Measurements from ENCODE around the gene DSC2. TPM values are rescaled to one million over a fixed set of nuclear protein-coding genes. Genes with fewer than 3 reads are reported as not detected.

The DSC2 gene
- total RNA-seq, 1 experiment from 2014 or later, result 2.7 TPM

GRCh38 chr18:31120594-31120993 lies 18.4 kb upstream of the DSC2 start:
- no peak for TF ChIP-seq CTCF (IDR thresholded peaks at IDR 0.05)
- TF ChIP-seq REST (IDR thresholded peaks at IDR 0.05; ENCODE audit: insufficient read depth in 1 of 2, low read depth in 2 of 2, low read length in 1 of 2), result no peak
- TF ChIP-seq TCF7L2 (IDR thresholded peaks at IDR 0.05; ENCODE audit: low read depth, low read length), result no peak
- TF ChIP-seq POLR2AphosphoS5 (IDR thresholded peaks at IDR 0.05; ENCODE audit: low read depth, low read length), result no peak
- no peak for TF ChIP-seq SIN3A (IDR thresholded peaks at IDR 0.05; ENCODE audit: borderline replicate concordance, insufficient read depth, low read depth, low read length)
- no peak overlapping the region for H3K4me3 ChIP-seq (ENCODE audit: low read depth in 2 of 2, low read length in 2 of 2)
- H3K4me1 ChIP-seq (ENCODE audit: control insufficient read depth, insufficient read depth, low read length), result no peaks in the 10 kb centered on the region
- no peaks in the 10 kb centered on the region for H3K36me3 ChIP-seq (ENCODE audit: control insufficient read depth, insufficient read depth, low read length)
- no peak overlapping the region for H3K27ac ChIP-seq (ENCODE audit: low read length)
- no peaks in the 10 kb centered on the region for H3K27me3 ChIP-seq (ENCODE audit: control insufficient read depth, insufficient read depth, low read length)
- DNase-seq (ENCODE audit: low read depth, low spot score) (no peak), ATAC-seq (no peak)
- H3K9me3 ChIP-seq (ENCODE audit: control insufficient read depth, insufficient read depth, low read depth, low read length), result no peaks in the 10 kb centered on the region
- BruUV-seq (replicated peaks), result no TSS peak
- in situ Hi-C loops (cut with HindIII; ENCODE audit: low pct_unique_long_range_greater_than_20kb, low sequenced_read_pairs), result no loop called here
- intact Hi-C loops (cut with micrococcal nuclease; ENCODE audit: unreplicated experiment), result no loop called here
- ChIA-PET POLR2A (no interaction called here), CTCF (no interaction called here)

GRCh38 chr18:31116853-31117595 lies 14.8 kb upstream of the DSC2 start:
- in situ Hi-C loops (cut with HindIII; ENCODE audit: low pct_unique_long_range_greater_than_20kb, low sequenced_read_pairs), result no loop called here

More at GRCh38 chr18:31116853-31117595, 14.8 kb upstream of the DSC2 start:
- intact Hi-C loops (cut with micrococcal nuclease; ENCODE audit: unreplicated experiment), result no loop called here
- H3K36me3 ChIP-seq (ENCODE audit: control insufficient read depth, insufficient read depth, low read length), result no peaks in the 10 kb centered on the region
- CTCF ChIA-PET, result no interaction called here
- no peak overlapping the region for H3K4me3 ChIP-seq (ENCODE audit: low read depth in 2 of 2, low read length in 2 of 2)
- no peaks in the 10 kb centered on the region for H3K27me3 ChIP-seq (ENCODE audit: control insufficient read depth, insufficient read depth, low read length)
- H3K4me1 ChIP-seq (ENCODE audit: control insufficient read depth, insufficient read depth, low read length), result no peaks in the 10 kb centered on the region
- TF ChIP-seq POLR2AphosphoS5 (IDR thresholded peaks at IDR 0.05; ENCODE audit: low read depth, low read length) (no peak), REST (IDR thresholded peaks at IDR 0.05; ENCODE audit: insufficient read depth in 1 of 2, low read depth in 2 of 2, low read length in 1 of 2) (no peak), SIN3A (IDR thresholded peaks at IDR 0.05; ENCODE audit: borderline replicate concordance, insufficient read depth, low read depth, low read length) (no peak)
- ATAC-seq, result no peak
- DNase-seq (ENCODE audit: low read depth, low spot score), result no peak
- BruUV-seq (replicated peaks), result no TSS peak
- H3K9me3 ChIP-seq (ENCODE audit: control insufficient read depth, insufficient read depth, low read depth, low read length), result no peaks in the 10 kb centered on the region
- POLR2A ChIA-PET, result no interaction called here
- H3K27ac ChIP-seq (ENCODE audit: low read length), result no peak overlapping the region
